PC-3 (cell line): ENCODE results near the gene TCTN2. TPM values are rescaled to one million over a fixed set of nuclear protein-coding genes. Genes with fewer than 3 reads are reported as not detected.

ENCODE experiments used
- ATAC-seq: fragments of 200-7000 bp; cut with Tn5 transposase; 2 replicates; pipeline ENCODE4 v1.9.1; 2020; ENCODE audit warnings: mild to moderate bottlenecking, moderate library complexity
- BruUV-seq: library from RNA; stranded (reverse); fragments of 400-500 nt; replicated peaks from 2 replicates; lab custom pipeline; 2021; lab: Mats Ljungman, UMichigan
- CTCF ChIA-PET: fragments of 300-600 bp; sonication (Branson Sonifier 250); formaldehyde crosslinking; loops from one replicate; lab custom pipeline; 2022; ENCODE audit warnings: antibody characterized with exemption; lab: Charles Lee
- POLR2A ChIA-PET: fragments of 300-600 bp; sonication (Branson Sonifier 250); formaldehyde crosslinking; loops from one replicate; lab custom pipeline; 2022; ENCODE audit warnings: antibody characterized with exemption; ENCODE audit not compliant: unreplicated experiment; lab: Charles Lee
- DNase-seq: peaks from one replicate; pipeline ENCODE4 v3.0.0-alpha.2; 2015
- H2AFZ ChIP-seq: fragments of 300-600 bp; sonication (generic); 2 replicates; pipeline ENCODE4 v1.6.0; 2016; ENCODE audit warnings: antibody characterized with exemption, low read length
- H3F3A ChIP-seq: fragments of 300-600 bp; sonication (generic); one replicate; pipeline ENCODE4 v1.6.0; 2017; ENCODE audit warnings: antibody characterized with exemption, low read length, control low read depth, mild to moderate bottlenecking; ENCODE audit not compliant: unreplicated experiment
- H3K27ac ChIP-seq: fragments of 300-600 bp; sonication (generic); 2 replicates; pipeline ENCODE4 v1.5.1; 2016; ENCODE audit warnings: mild to moderate bottlenecking, low read length
- H3K27me3 ChIP-seq: fragments of 300-600 bp; sonication (generic); 2 replicates; pipeline ENCODE4 v1.6.1; 2016; ENCODE audit warnings: low read length, mixed read lengths
- H3K36me3 ChIP-seq: fragments of 300-600 bp; sonication (generic); 2 replicates; pipeline ENCODE4 v1.6.1; 2016; ENCODE audit warnings: low read depth, mixed run types, low read length, mixed read lengths
- H3K4me1 ChIP-seq: fragments of 300-600 bp; sonication (generic); 2 replicates; pipeline ENCODE4 v1.5.1; 2016; ENCODE audit warnings: low read length; ENCODE audit not compliant: insufficient read depth
- H3K4me2 ChIP-seq: fragments of 300-600 bp; sonication (generic); 2 replicates; pipeline ENCODE4 v1.6.0; 2016; ENCODE audit warnings: low read length
- H3K4me3 ChIP-seq: fragments of 300-600 bp; sonication (generic); 2 replicates; pipeline ENCODE4 v1.5.1; 2016; ENCODE audit warnings: mild to moderate bottlenecking, low read length, mixed read lengths
- H3K79me2 ChIP-seq: fragments of 300-600 bp; sonication (generic); 2 replicates; pipeline ENCODE4 v1.6.1; 2017; ENCODE audit warnings: low read length, mixed read lengths
- H3K9ac ChIP-seq: fragments of 300-600 bp; sonication (generic); 2 replicates; pipeline ENCODE4 v1.6.0; 2016; ENCODE audit warnings: mild to moderate bottlenecking, low read length
- H3K9me2 ChIP-seq: fragments of 300-600 bp; sonication (generic); replicated peaks from 2 replicates; pipeline ENCODE4 v1.6.1; 2016; ENCODE audit warnings: mixed run types, low read length, mixed read lengths
- H3K9me3 ChIP-seq: fragments of 300-600 bp; sonication (generic); 2 replicates; pipeline ENCODE4 v1.6.1; 2016; ENCODE audit warnings: low read length, mixed read lengths
- H4K20me1 ChIP-seq: fragments of 300-600 bp; sonication (generic); 2 replicates; pipeline ENCODE4 v1.6.1; 2016; ENCODE audit warnings: low read length, mixed read lengths
- EZH2 ChIP-seq: fragments of 300-600 bp; sonication (generic); IDR thresholded peaks from one replicate; pipeline ENCODE4 v1.6.1; 2017; ENCODE audit warnings: antibody characterized with exemption, mild to moderate bottlenecking, low read length; ENCODE audit not compliant: unreplicated experiment
- EZH2phosphoT487 ChIP-seq: fragments of 300-600 bp; sonication (generic); IDR thresholded peaks from 2 replicates; pipeline ENCODE4 v1.6.1; 2018; ENCODE audit warnings: mild to moderate bottlenecking, antibody characterized with exemption, low read length, borderline replicate concordance
- intact Hi-C: fragments of 100-400 bp; cut with micrococcal nuclease; formaldehyde crosslinking; loops from 2 replicates; pipeline ENCODE4 v1.9.0; 2023
- total RNA-seq: library from RNA; depleted of rRNA; stranded (reverse); fragments of >200 nt; gene quantifications from 2 replicates; pipeline ENCODE4 v1.2.3, GENCODE V29; 2014
- TF ChIP-seq, protein P1 (sequence below): fragments of 300-600 bp; sonication (generic); conservative IDR thresholded peaks from 2 replicates; pipeline ENCODE4 v1.5.1; 2017; ENCODE audit warnings: antibody characterized with exemption, low read depth, mild to moderate bottlenecking, low read length

The TCTN2 gene
- total RNA-seq, 1 experiment from 2014 or later: 15.8 TPM

DNA sequence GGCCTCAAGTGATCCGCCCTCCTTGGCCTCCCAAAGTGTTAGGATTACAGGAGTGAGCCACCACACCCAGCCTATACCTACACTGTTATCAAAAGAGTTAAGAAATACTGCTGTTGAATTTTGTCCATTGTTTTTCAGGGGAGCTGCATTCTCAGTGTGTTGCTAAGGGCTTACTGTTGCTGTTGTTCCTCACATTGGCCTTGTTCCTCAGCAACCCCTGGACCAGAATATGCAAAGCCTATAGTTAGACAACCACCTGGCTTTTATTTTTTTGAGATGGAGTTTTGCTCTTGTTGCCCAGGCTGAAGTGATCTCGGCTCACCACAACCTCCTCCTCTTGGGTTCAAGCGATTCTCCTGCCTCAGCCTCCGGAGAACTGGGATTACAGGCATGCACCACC, 36.6 kb downstream of the TCTN2 start:
- H2AFZ ChIP-seq: no peak overlapping the region
- H3K79me2 ChIP-seq: peaks cover 2% of the 10 kb centered on the region
- POLR2A ChIA-PET: no interaction called here
- no peak overlapping the region for H3K4me2 ChIP-seq
- ATAC-seq: no peak
- no peaks in the 10 kb centered on the region for H3F3A ChIP-seq
- H3K27me3 ChIP-seq: no peaks in the 10 kb centered on the region
- no TSS peak for BruUV-seq
- no peaks in the 10 kb centered on the region for H3K9me3 ChIP-seq
- no peak overlapping the region for H3K4me3 ChIP-seq
- peaks cover 5% of the 10 kb centered on the region; the same call in 1 of the 2 replicates for H3K4me1 ChIP-seq
- no peaks in the 10 kb centered on the region for H4K20me1 ChIP-seq
- H3K36me3 ChIP-seq: peaks cover 6% of the 10 kb centered on the region; the same call in 1 of the 2 replicates
- CTCF ChIA-PET: no interaction called here
- DNase-seq: no peak
- intact Hi-C loops: no loop called here
- no peak for TF ChIP-seq EZH2
- H3K27ac ChIP-seq: no peak overlapping the region
- no peaks in the 10 kb centered on the region for H3K9me2 ChIP-seq
- no peak overlapping the region for H3K9ac ChIP-seq

DNA sequence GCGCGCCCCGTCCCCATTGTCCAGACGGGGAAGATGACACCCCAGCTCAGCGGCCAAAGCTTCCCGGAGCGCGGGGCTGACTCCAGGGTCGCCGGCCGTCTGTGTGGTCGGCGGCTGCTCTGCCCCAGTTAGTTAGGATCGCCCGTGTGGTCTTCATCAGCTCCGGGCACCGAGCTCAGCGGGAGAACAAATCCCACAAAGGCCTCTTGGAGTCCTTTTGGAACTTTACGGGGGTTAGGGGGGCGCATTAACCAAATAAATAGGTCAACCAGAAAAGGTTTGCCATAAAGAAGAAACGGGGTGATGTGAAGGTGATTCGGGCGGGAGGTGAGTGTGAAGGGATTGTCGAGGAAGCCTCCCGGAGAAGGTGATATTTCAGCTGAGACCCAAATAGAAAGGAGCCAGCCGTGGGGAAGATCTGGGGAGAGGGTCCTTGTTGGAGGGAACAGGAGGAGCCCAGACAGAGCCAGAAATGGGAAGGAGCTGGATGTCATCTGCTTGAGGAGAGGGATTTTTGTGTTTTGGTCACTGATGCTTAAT, 41.9 kb downstream of the TCTN2 start:
- Histone ChIP-seq H3K4me2 (peak overlapping the region; percentile 97), H3K9me2 (no peaks in the 10 kb centered on the region), H3K79me2 (peaks cover 31% of the 10 kb centered on the region), H2AFZ (peak overlapping the region; percentile 92), H4K20me1 (no peaks in the 10 kb centered on the region), H3K27ac (no peak overlapping the region), H3K9ac (peak overlapping the region; percentile 90), H3K4me1 (peaks cover 18% of the 10 kb centered on the region), H3F3A (no peaks in the 10 kb centered on the region), H3K9me3 (no peaks in the 10 kb centered on the region), H3K4me3 (peak overlapping the region; percentile 99), H3K36me3 (no peaks in the 10 kb centered on the region), H3K27me3 (no peaks in the 10 kb centered on the region)
- no peak for TF ChIP-seq EZH2
- no peak for TF ChIP-seq EZH2phosphoT487
- TF ChIP-seq, protein P1, sequence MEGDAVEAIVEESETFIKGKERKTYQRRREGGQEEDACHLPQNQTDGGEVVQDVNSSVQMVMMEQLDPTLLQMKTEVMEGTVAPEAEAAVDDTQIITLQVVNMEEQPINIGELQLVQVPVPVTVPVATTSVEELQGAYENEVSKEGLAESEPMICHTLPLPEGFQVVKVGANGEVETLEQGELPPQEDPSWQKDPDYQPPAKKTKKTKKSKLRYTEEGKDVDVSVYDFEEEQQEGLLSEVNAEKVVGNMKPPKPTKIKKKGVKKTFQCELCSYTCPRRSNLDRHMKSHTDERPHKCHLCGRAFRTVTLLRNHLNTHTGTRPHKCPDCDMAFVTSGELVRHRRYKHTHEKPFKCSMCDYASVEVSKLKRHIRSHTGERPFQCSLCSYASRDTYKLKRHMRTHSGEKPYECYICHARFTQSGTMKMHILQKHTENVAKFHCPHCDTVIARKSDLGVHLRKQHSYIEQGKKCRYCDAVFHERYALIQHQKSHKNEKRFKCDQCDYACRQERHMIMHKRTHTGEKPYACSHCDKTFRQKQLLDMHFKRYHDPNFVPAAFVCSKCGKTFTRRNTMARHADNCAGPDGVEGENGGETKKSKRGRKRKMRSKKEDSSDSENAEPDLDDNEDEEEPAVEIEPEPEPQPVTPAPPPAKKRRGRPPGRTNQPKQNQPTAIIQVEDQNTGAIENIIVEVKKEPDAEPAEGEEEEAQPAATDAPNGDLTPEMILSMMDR: no peak
- ATAC-seq (peak; percentile 14; the same call in 1 of the 2 replicates), DNase-seq (no peak)
- ChIA-PET CTCF (interaction anchor here (0.7 kb wide), 1 partner anchor 1351 kb away, joined by 3 read pairs; no protein-coding TSS in a partner anchor), POLR2A (interaction anchor here (0.6 to 1.1 kb wide), 2 partner anchors 117 to 209 kb away, joined by 3 to 4 read pairs; no protein-coding TSS in a partner anchor)
- no TSS peak for BruUV-seq
- intact Hi-C loops: loop anchor here (5.0 kb wide), 1 partner anchor 51 kb away; no protein-coding TSS in a partner anchor

DNA sequence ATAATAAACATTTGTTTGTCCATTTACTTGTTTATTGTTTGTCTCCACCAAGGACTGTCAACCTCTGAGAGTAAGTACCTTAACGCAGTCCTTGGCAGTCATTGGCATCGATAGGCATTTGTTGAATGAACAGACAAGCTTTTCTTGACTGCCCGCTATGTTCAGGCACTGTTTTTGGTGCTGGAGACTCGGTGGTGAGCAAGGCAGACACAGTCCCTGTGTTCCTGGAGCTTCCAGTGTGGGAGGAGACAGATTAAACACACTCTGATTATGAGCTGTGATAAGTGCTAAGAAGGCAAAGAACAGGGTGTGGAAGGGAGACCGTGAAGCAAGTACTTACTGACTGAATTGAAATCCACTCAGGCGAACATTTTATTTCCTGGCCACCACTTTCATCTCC, 42.5 kb downstream of the TCTN2 start:
- TF ChIP-seq, protein P1: no peak
- TF ChIP-seq EZH2 (no peak), EZH2phosphoT487 (no peak)
- ChIA-PET CTCF (interaction anchor here (0.5 to 0.7 kb wide), 2 partner anchors 62 to 1351 kb away, joined by 3 to 6 read pairs; no protein-coding TSS in a partner anchor), POLR2A (no interaction called here)
- Histone ChIP-seq H3F3A (no peaks in the 10 kb centered on the region), H2AFZ (peak overlapping the region; percentile 92), H3K27ac (no peak overlapping the region), H3K9me3 (no peaks in the 10 kb centered on the region), H3K9me2 (no peaks in the 10 kb centered on the region), H3K9ac (peak overlapping the region; percentile 90; the same call in 1 of the 2 replicates), H3K27me3 (no peaks in the 10 kb centered on the region), H3K36me3 (no peaks in the 10 kb centered on the region), H3K4me1 (peaks cover 18% of the 10 kb centered on the region), H3K4me3 (peak overlapping the region; percentile 99), H4K20me1 (no peaks in the 10 kb centered on the region), H3K79me2 (peaks cover 31% of the 10 kb centered on the region), H3K4me2 (peak overlapping the region; percentile 97)
- ATAC-seq (peak; percentile 19), DNase-seq (peak; percentile 29)
- TSS peak; percentile 60 for BruUV-seq
- intact Hi-C loops: loop anchor here (5.0 kb wide), 1 partner anchor 51 kb away; no protein-coding TSS in a partner anchor
